K562 (cell line): Measurements from ENCODE around the gene CABP2. TPM values are rescaled to one million over a fixed set of nuclear protein-coding genes. Genes with fewer than 3 reads are reported as not detected.
A peak's percentile ranks its signal among the peaks of the same experiment; 100 is the strongest.
"Not testable (repeated sequence)": the region's sequence is repeated elsewhere in the genome, so short reads cannot be mapped to it uniquely, and the experiment has no call there.

Experiments used
- BHLHE40 ChIP-seq: IDR thresholded peaks from 2 replicates; pipeline ENCODE4 v1.6.1; 2011; ENCODE audit warnings: low read length, improper control_type of control experiment
- DDX20 ChIP-seq: fragments of 450-650 bp; IDR thresholded peaks from 2 replicates; pipeline ENCODE4 v1.6.1; 2016; ENCODE audit warnings: missing genetic modification characterization, low read depth, mild to moderate bottlenecking, missing compliant biosample characterization, moderate library complexity
- ID3 ChIP-seq, 2 experiments: fragments of 250-450 bp in 1 of 2; fragments of 450-650 bp in 1 of 2; sonication (Bioruptor Pico) in 1 of 2; IDR thresholded peaks; 2 replicates each; pipeline versions ENCODE4 v1.6.1 to v1.8.0; 2016 to 2021; ENCODE audit warnings: mild to moderate bottlenecking in 2 of 2, moderate library complexity in 2 of 2, missing compliant biosample characterization in 1 of 2, missing genetic modification characterization in 1 of 2
- KLF1 ChIP-seq: fragments of 450-650 bp; IDR thresholded peaks from 2 replicates; pipeline ENCODE4 v1.6.1; 2016; ENCODE audit warnings: missing genetic modification characterization, missing compliant biosample characterization
- NCOA1 ChIP-seq: fragments of 450-650 bp; IDR thresholded peaks from 2 replicates; pipeline ENCODE4 v1.6.1; 2016; ENCODE audit warnings: low read depth
- NCOR1 ChIP-seq: fragments of 450-650 bp; IDR thresholded peaks from 2 replicates; pipeline ENCODE4 v1.6.1; 2016; ENCODE audit warnings: mild to moderate bottlenecking, moderate library complexity
- NR2C2 ChIP-seq, 2 experiments: fragments of 200-800 bp in 1 of 2; sonication (Bioruptor generic) in 1 of 2; sonication (generic) in 1 of 2; formaldehyde crosslinking in 1 of 2; IDR thresholded peaks; 2 replicates each; pipeline versions ENCODE4 v1.6.1 to v1.8.0; 2016 to 2022; ENCODE audit warnings: mild to moderate bottlenecking in 1 of 2, missing compliant biosample characterization in 1 of 2, missing genetic modification characterization in 1 of 2, missing genetic modification reagents in 1 of 2
- RFX1 ChIP-seq: fragments of 450-650 bp; IDR thresholded peaks from 2 replicates; pipeline ENCODE4 v1.6.1; 2016; ENCODE audit warnings: mild to moderate bottlenecking, moderate library complexity
- SMAD3 ChIP-seq: fragments of 450-650 bp; formaldehyde crosslinking; conservative IDR thresholded peaks from 2 replicates; pipeline ENCODE4 v1.4.0; 2020; ENCODE audit warnings: mild to moderate bottlenecking
- STAT5B ChIP-seq: fragments of 250-450 bp; sonication (Bioruptor Pico); IDR thresholded peaks from 2 replicates; pipeline ENCODE4 v1.8.0; 2021; ENCODE audit warnings: mild to moderate bottlenecking, inconsistent platforms
- TEAD1 ChIP-seq, 2 experiments: fragments of 450-650 bp in 1 of 2; sonication (generic) in 1 of 2; formaldehyde crosslinking; IDR thresholded peaks; 2 replicates each; pipeline versions ENCODE4 v1.4.0 to v1.8.0; 2020 to 2022; ENCODE audit warnings: mild to moderate bottlenecking in 2 of 2, missing genetic modification reagents in 1 of 2
- ZBTB11 ChIP-seq, 3 experiments: fragments of 200-800 bp in 1 of 3; fragments of 250-450 bp in 1 of 3; fragments of 450-650 bp in 1 of 3; sonication (Bioruptor Pico) in 1 of 3; sonication (Bioruptor generic) in 1 of 3; formaldehyde crosslinking in 1 of 3; IDR thresholded peaks; 2 replicates each; pipeline versions ENCODE4 v1.6.1 to v1.8.0; 2016 to 2022; ENCODE audit warnings: mild to moderate bottlenecking in 2 of 3, missing genetic modification characterization in 2 of 3, missing compliant biosample characterization in 1 of 3, moderate library complexity in 1 of 3
- ZBTB12 ChIP-seq: fragments of 250-450 bp; sonication (Bioruptor Pico); IDR thresholded peaks from 2 replicates; pipeline ENCODE4 v1.4.0; 2020
- ZBTB17 ChIP-seq: fragments of 450-650 bp; formaldehyde crosslinking; IDR thresholded peaks from 2 replicates; pipeline ENCODE4 v1.4.0; 2020; ENCODE audit warnings: mild to moderate bottlenecking
- ZNF639 ChIP-seq, 2 experiments: fragments of 200-800 bp in 1 of 2; sonication (Bioruptor generic) in 1 of 2; sonication (generic) in 1 of 2; formaldehyde crosslinking in 1 of 2; IDR thresholded peaks in 1 of 2; conservative IDR thresholded peaks in 1 of 2; 2 replicates each; pipeline versions ENCODE4 v1.5.0 to v1.6.1; 2016 to 2020; ENCODE audit warnings: missing compliant biosample characterization in 1 of 2, missing genetic modification characterization in 1 of 2, missing genetic modification reagents in 1 of 2
- ZNF780A ChIP-seq: fragments of 250-450 bp; sonication (Bioruptor Pico); IDR thresholded peaks from 2 replicates; pipeline ENCODE4 v1.5.0; 2021; ENCODE audit warnings: mild to moderate bottlenecking
- ZNF79 ChIP-seq: fragments of 250-450 bp; sonication (Bioruptor Pico); IDR thresholded peaks from 2 replicates; pipeline ENCODE4 v1.4.0; 2020; ENCODE audit warnings: low read depth, mild to moderate bottlenecking, moderate library complexity
- polyA plus RNA-seq, 8 experiments: library from polyadenylated mRNA; depleted of rRNA in 4 of 8; stranded (reverse) in 5 of 8; unstranded in 3 of 8; fragments of >200 nt; fragmentation: Nextera tagmentation in 2 of 8; fragmentation: Illumina TruSeq in 1 of 8; extraction: Ambion mirVana in 2 of 8; extraction: Trizol in 1 of 8; gene quantifications; 2 replicates each; pipeline versions ENCODE4 v1.2.1 to v1.2.3, GENCODE V29; 2011 to 2014; ENCODE audit warnings: inconsistent platforms in 1 of 8, missing spikeins in 1 of 8
- total RNA-seq, 7 experiments: library from RNA; depleted of rRNA in 6 of 7; stranded (reverse); fragments of >200 nt in 6 of 7; fragmentation: Illumina TruSeq in 2 of 7; extraction: Trizol in 2 of 7; gene quantifications; 2 replicates each; pipeline versions ENCODE4 v1.2.1 to v1.2.3, GENCODE V29; 2011 to 2021; ENCODE audit warnings: low replicate concordance in 1 of 7
- TF ChIP-seq, protein P1 (sequence below): fragments of 250-450 bp; sonication (Bioruptor Pico); IDR thresholded peaks from 2 replicates; pipeline ENCODE4 v1.8.0; 2021; ENCODE audit warnings: borderline replicate concordance, mild to moderate bottlenecking, moderate library complexity; ENCODE audit not compliant: poor library complexity, severe bottlenecking

Gene CABP2
- total and polyA plus RNA-seq, 9 of the 15 experiments (the other 6 are each of a cell fraction or from before 2014, with no cell fraction given), result not detected

DNA sequence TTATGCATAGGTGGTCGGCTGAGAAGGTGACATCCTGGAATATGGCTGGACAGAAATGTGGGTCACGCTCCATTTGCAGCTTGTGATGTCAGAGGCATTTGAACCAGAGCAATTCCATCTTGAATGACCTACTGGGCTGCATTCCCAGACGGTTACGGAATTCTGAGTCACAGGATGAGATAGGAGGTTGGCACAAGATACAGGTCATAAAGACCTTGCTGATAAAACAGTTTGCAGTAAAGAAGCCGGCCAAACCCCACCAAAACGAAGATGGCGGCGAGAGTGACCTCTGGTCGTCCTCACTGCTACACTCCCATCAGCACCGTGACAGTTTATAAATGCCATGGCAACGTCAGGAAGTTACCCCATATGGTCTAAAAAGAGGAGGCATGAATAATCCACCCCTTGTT, 40.5 kb upstream of the CABP2 start (continued):
- peak; percentile 84 for TF ChIP-seq ID3 (CRISPR knock-in tag; IDR thresholded peaks at IDR 0.05)
- TF ChIP-seq ID3 (tag; IDR thresholded peaks at IDR 0.05), result peak; percentile 99
- TF ChIP-seq ZNF780A (CRISPR knock-in tag), result 0 out of 2 replicates have a peak, but pooled peaks have one; percentile 35
- TF ChIP-seq ZNF639 (CRISPR knock-in tag; conservative IDR thresholded peaks at IDR 0.05 in 1 of 2, IDR thresholded peaks at IDR 0.05 in 1 of 2), result peak in 1 of 2 experiments; percentile 76; a peak in 1 of 4 replicates
- TF ChIP-seq ZBTB12 (CRISPR knock-in tag), result peak; percentile 83
- TF ChIP-seq SMAD3, result peak; percentile 96
- peak; percentile 96 for TF ChIP-seq DDX20 (tag)
- TF ChIP-seq ZNF79 (CRISPR knock-in tag), result peak; percentile 85
- TF ChIP-seq NCOR1, result peak; percentile 89
- not testable (repeated sequence) for TF ChIP-seq NR2C2 (CRISPR knock-in tag; IDR thresholded peaks at IDR 0.05)
- peak; percentile 80 for TF ChIP-seq NR2C2 (tag; IDR thresholded peaks at IDR 0.05)
- peak; percentile 91 for TF ChIP-seq ZBTB17 (CRISPR knock-in tag)
- peak; percentile 81 for TF ChIP-seq STAT5B (CRISPR knock-in tag)
- TF ChIP-seq RFX1, result peak; percentile 68
- TF ChIP-seq NCOA1, result 0 out of 2 replicates have a peak, but pooled peaks have one; percentile 20
- TF ChIP-seq BHLHE40, result peak; percentile 33; the same call in 1 of the 2 replicates
- TF ChIP-seq, protein P1, sequence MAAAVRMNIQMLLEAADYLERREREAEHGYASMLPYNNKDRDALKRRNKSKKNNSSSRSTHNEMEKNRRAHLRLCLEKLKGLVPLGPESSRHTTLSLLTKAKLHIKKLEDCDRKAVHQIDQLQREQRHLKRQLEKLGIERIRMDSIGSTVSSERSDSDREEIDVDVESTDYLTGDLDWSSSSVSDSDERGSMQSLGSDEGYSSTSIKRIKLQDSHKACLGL, result peak; percentile 50
- peak in 1 of 3 experiments; percentile 49; a peak in 2 of 6 replicates for TF ChIP-seq ZBTB11 (CRISPR knock-in tag; IDR thresholded peaks at IDR 0.05)
- peak; percentile 91 to 99; a peak in 3 of 4 replicates for TF ChIP-seq TEAD1 (CRISPR knock-in tag; IDR thresholded peaks at IDR 0.05)
- peak; percentile 49; the same call in 1 of the 2 replicates for TF ChIP-seq KLF1 (tag)
